Measurements from ENCODE around the gene UQCR10.

The UQCR10 gene

DNA sequence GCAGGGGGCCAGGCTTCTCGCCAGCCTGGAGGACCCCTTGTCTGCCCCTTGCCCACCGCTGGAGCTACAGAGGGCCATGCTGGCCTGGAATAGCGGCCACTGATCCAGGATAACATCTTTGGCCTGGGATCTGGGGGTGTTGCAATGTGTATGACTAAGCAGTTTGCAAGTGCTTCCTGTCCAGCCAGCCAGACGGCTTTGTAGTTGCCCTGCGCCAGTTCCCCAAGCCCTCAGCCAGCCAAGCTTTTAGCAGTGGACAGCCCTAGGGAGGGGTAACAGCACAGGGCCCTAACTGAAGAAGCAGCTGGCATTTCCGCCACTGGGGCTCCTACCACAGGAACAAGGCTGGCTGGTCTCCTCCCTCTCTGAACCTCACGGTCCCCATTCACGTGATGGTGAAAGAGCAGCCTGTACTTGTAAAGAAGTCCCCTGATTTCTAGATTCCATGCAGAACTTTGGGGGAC, 32.1 kb downstream of the UQCR10 start:
- no peak for DNase-seq

- DNase-seq = no peak
Measured at GRCh38 chr22:29801153-29801552, 34.0 kb downstream of the UQCR10 start.

- no peak for DNase-seq
Measured at GRCh38 chr22:29801796-29802195, 34.6 kb downstream of the UQCR10 start.

DNA sequence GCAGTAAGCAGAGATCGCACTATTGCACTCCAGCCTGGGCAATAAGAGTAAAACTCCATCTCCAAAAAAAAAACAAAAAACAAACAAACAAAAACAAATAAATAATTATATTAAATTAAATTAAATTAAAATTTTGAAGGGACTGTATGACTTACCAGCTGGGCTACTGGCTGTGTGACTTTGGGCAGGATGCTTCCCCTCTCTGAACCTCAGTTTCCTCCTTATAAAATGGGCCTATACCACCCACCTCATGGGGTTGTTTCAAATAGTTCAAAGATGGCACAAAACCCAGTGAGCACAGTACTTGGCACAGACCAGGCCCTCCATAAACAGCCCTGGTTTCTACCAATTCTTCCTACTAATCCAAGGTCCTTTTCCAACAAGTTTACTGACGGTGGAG, 36.0 kb downstream of the UQCR10 start:
- no peak for DNase-seq

DNA sequence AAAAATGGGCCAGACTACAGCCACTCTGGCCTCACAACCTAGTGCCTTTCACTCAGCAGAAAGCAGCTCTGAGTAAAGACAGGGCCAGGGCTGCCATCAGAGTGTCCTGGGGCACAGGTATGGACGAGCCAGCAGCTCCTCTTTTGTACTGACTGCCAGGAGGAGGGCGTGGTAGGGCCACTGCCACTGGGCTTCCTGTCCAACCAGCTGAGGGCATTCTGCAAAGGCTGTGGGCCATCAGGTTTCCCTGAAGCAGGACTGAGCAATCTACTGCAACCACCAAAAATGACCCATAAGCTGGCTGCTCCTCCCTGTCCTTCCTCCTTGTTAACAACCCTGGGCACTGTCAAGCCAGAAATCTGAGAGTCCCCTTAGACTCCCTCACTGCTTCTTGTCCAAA, 37.8 kb downstream of the UQCR10 start:
- DNase-seq = no peak

- DNase-seq = no peak
Measured at GRCh38 chr22:29806196-29806595, 39.0 kb downstream of the UQCR10 start.

DNA sequence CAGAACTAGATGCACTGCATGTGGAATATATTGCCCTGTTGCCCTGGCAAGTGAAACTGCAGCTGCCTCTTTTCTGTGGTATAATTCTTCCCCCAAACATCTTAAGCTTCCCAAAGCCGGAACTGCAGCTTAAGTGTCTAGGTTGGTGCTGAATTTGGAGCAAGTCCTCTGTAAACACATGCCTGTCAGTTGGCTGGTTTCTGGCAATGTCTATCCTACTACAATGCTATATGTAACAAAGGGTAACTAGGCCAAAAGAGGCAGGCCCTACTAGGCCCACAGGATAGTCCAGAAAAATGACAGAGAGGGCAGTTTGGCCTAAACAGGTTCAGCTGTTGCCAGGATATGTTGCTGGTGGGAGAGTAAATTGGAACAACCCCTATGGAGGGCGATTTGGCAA, 43.0 kb downstream of the UQCR10 start:
- DNase-seq = no peak

- no peak for DNase-seq
Measured at GRCh38 chr22:29811377-29811776, 44.2 kb downstream of the UQCR10 start.

GRCh38 chr22:29813126-29813525, 46.0 kb downstream of the UQCR10 start:
- DNase-seq = no peak

- no peak for DNase-seq
Measured at GRCh38 chr22:29813563-29813962, 46.4 kb downstream of the UQCR10 start.

DNA sequence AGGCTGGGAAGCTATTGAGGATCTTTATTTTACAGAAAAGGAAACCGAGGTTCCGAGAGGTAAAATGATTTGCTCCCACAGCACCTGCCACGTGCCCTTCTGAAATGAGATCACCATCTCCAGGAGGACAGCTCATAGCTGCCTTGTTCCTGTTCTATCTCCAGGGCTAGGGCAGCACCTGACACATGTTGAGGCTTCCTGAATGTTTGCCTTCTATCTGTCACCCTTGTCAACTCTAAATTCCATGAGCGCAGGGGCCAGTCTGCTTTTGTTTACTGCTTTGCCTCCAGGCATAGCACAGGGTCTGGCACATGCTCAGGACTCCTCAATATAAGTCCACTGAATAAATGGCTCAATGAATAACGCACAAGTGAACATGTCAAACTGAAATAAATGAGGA, 46.8 kb downstream of the UQCR10 start:
- DNase-seq = no peak

- no peak for DNase-seq
Measured at GRCh38 chr22:29815580-29815979, 48.4 kb downstream of the UQCR10 start.

DNA sequence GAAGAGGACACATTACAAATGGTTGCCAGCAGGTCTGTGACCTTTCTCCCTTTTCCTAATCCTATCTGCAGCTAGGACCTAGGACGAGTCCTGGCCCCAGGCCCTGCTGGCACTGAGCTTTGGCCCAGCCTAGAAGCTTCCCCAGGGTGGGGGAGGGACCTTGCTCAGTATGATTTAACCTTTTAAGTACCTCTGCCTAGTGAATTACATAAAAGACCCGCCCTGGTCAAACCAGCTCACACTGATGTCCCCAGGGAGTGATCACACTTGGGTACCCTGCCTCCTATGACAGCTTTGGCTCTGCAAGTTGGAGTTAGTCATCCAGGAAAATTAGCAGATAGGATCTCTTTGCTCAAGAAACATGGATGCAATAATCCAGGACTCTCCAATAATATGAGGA, 49.0 kb downstream of the UQCR10 start:
- no peak for DNase-seq

DNA sequence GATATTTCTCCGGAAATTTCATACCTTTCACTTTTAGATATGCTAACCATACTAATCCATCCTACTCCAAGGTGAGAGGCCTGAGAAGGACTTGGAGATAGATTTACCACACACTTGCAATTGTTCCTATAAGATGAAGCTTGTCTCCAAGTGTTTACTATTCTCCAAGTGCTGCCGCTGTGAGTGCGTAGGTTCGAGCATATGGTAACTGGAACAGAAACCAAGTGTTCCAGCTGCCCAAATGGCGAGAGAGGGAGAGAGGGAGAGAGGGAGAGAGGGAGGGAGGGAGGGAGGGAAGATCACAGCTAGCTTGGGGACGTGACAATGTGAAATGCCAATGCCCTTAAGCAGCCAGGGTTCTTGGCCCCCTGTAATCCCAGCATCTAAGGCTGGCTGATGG, 49.4 kb downstream of the UQCR10 start:
- no peak for DNase-seq

GRCh38 chr22:29816980-29817379, 49.8 kb downstream of the UQCR10 start:
- no peak for DNase-seq

GRCh38 chr22:29817724-29818123, 50.6 kb downstream of the UQCR10 start:
- DNase-seq = no peak

GRCh38 chr22:29819501-29819900, 52.3 kb downstream of the UQCR10 start:
- no peak for DNase-seq

All from activated naive CD4-positive, alpha-beta T cell (primary cell).